ENCODE data around the gene STAG2.

Gene STAG2

DNA sequence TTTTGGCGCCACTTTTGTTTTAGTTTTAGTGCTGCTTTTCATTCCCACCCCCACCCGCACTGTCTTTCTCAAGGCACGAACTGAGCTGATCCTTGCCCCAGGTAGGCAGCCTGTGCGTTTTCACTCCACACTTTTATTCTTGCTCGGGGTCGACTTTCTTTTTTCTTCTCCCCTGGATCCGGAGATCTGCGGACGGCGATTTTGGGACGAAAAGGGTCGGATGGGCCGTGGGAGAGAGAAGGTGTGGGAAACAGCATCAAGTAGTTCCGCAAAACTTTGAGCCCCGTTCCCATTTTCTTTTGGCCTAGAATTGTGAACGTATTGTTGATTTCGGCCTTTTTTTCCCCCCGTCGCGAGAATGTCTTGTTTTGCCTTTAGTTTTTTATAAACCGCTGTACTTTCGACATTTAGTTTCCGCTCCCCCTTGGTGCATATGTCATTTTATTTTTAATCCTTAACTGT is 531 bp downstream of the STAG2 start:
- DNase-seq (ENCODE audit: low read depth): no peak
- TF ChIP-seq, protein P1, sequence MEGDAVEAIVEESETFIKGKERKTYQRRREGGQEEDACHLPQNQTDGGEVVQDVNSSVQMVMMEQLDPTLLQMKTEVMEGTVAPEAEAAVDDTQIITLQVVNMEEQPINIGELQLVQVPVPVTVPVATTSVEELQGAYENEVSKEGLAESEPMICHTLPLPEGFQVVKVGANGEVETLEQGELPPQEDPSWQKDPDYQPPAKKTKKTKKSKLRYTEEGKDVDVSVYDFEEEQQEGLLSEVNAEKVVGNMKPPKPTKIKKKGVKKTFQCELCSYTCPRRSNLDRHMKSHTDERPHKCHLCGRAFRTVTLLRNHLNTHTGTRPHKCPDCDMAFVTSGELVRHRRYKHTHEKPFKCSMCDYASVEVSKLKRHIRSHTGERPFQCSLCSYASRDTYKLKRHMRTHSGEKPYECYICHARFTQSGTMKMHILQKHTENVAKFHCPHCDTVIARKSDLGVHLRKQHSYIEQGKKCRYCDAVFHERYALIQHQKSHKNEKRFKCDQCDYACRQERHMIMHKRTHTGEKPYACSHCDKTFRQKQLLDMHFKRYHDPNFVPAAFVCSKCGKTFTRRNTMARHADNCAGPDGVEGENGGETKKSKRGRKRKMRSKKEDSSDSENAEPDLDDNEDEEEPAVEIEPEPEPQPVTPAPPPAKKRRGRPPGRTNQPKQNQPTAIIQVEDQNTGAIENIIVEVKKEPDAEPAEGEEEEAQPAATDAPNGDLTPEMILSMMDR (IDR thresholded peaks at IDR 0.05; ENCODE audit: control insufficient read depth, insufficient read depth, low read depth, low read length, missing control alignments): no peak
- peak overlapping the region; percentile 87 for H3K4me3 ChIP-seq (ENCODE audit: control insufficient read depth, low read depth, low read length)

DNA sequence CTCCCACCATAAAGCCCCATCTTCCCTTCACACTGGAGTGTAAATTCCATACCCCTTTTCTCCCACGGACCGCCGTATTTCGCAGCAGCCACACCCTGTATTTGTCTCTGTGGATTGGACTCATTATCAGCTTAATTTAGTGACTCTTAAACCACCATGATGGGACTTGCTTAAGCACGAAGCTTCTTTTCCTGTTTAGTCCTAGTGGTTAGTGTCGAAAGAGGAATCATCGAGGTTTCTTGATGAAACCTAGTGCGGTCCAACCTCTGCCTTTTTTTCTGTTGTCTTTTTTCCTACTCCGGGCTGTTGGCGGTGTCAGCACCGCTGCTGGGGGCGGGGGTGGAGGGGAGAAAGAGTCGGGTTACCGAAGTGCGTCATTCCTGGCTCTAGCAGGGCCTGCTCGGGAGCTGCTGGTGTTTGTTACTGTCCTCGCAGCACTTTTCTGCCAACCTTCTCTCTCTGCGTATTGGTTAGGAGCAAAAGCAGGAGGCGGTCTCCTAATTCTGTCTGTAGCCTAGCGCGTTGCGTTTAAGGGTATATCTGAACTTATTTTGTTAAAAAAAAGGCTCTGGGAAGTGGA is 1.4 kb downstream of the STAG2 start:
- TF ChIP-seq, protein P1 (IDR thresholded peaks at IDR 0.05; ENCODE audit: control insufficient read depth, insufficient read depth, low read depth, low read length, missing control alignments): no peak
- H3K4me3 ChIP-seq (ENCODE audit: control insufficient read depth, low read depth, low read length): peak overlapping the region; percentile 87
- DNase-seq (ENCODE audit: low read depth): peak; percentile 84

GRCh38 chrX:123964156-123964834 is 2.8 kb downstream of the STAG2 start:
- TF ChIP-seq, protein P1 (IDR thresholded peaks at IDR 0.05; ENCODE audit: control insufficient read depth, insufficient read depth, low read depth, low read length, missing control alignments): no peak
- no peak overlapping the region for H3K4me3 ChIP-seq (ENCODE audit: control insufficient read depth, low read depth, low read length)
- DNase-seq (ENCODE audit: low read depth): no peak

- DNase-seq (ENCODE audit: low read depth): no peak
- TF ChIP-seq, protein P1 (IDR thresholded peaks at IDR 0.05; ENCODE audit: control insufficient read depth, insufficient read depth, low read depth, low read length, missing control alignments): no peak
- no peak overlapping the region for H3K4me3 ChIP-seq (ENCODE audit: control insufficient read depth, low read depth, low read length)
These were observed 4.2 kb downstream of the STAG2 start for GRCh38 chrX:123965712-123966111.

- DNase-seq (ENCODE audit: low read depth): no peak
- TF ChIP-seq, protein P1 (IDR thresholded peaks at IDR 0.05; ENCODE audit: control insufficient read depth, insufficient read depth, low read depth, low read length, missing control alignments): no peak
- H3K4me3 ChIP-seq (ENCODE audit: control insufficient read depth, low read depth, low read length): no peak overlapping the region
These were observed 6.0 kb downstream of the STAG2 start for GRCh38 chrX:123967497-123967896.

DNA sequence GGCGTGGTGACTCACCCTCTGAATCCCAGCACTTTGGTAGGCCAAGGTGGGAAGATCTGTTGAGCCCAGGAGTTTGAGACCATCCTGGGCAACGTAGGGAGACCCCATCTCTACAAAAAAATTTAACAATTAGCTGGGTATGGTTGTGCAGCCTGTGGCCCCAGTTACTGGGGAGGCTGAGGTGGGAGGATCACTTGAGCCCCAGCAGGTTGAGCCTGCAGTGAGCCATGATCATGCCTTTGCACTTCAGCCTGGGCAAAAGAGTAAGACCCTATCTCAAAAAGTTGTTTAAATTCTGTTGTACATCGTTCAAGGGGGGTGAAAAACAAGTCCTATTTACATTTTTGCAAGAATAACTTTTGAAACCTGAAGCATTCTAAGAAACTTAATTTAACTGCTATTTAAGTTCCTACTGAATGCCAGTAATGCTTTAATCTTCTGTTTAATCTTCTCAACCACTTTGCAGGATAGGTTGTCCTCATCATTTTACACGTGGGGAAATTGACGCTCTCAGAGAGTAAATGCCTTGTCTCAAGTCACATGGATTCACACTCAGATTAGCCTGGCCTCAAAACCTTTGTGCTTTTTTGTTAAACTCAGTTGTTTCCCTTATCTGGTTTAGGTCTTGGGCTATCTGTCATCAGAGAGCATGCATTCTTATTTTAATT is 7.0 kb downstream of the STAG2 start:
- DNase-seq (ENCODE audit: low read depth): no peak
- no peak overlapping the region for H3K4me3 ChIP-seq (ENCODE audit: control insufficient read depth, low read depth, low read length)
- TF ChIP-seq, protein P1 (IDR thresholded peaks at IDR 0.05; ENCODE audit: control insufficient read depth, insufficient read depth, low read depth, low read length, missing control alignments): no peak
